Measurements from ENCODE around the gene MADCAM1. TPM values are rescaled to one million over a fixed set of nuclear protein-coding genes. Genes with fewer than 3 reads are reported as not detected.

MADCAM1 gene
- total and polyA plus RNA-seq, 7 donors = 0.16 to 6.3 (median 0.51) TPM; not detected in 1

DNA sequence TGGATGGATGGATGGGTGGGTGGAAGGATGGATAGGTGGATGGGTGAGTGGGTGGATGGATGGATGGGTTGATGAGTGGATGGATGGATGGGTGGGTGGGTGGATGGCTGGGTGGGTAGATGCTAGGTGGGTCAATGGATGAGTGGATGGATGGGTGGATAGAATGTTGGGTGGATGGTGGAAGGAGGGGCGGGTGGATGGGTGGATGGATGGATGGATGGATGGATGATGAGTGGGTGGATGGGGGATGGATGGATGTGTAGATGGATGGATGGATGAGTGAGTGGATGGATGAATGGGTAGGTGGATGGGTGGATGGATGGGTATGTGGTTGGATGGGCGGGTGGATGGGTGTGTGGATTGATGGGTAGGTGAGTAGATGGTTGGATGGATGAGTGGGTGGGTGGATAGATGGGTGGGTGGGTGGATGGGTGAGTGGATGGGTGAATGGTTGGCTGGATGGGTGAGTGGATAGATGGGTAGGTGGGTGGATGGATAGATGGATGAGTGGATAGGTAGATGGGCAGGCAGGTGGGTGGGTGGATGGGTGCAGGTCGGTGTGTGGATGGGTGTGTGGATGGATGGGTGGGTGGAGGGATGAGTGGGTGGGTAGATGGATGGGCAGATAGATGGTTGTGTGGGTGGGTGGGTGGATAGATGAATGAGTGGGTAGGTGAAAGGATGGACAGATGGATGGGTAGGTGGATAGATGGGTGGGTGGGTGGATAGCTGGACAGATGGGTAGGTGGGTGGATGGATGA is 31.1 kb upstream of the MADCAM1 start:
- no peak for TF ChIP-seq POLR2AphosphoS5 (IDR thresholded peaks at IDR 0.05)
- no peak overlapping the region for H3K4me3 ChIP-seq
- H3K36me3 ChIP-seq = no peaks in the 10 kb centered on the region
- no peak overlapping the region for H3K27ac ChIP-seq
- no peaks in the 10 kb centered on the region for H3K9me3 ChIP-seq
- intact Hi-C loops (cut with DNase I) = no loop called here
- no peak for DNase-seq
- peaks cover 0 to 14% (median 12%) of the 10 kb centered on the region in 4 donors for H3K4me1 ChIP-seq
- no peaks in the 10 kb centered on the region for H3K27me3 ChIP-seq
- 92 to 95% methylated on average over 3 of the region's 3 CpGs for WGBS, 2 donors

DNA sequence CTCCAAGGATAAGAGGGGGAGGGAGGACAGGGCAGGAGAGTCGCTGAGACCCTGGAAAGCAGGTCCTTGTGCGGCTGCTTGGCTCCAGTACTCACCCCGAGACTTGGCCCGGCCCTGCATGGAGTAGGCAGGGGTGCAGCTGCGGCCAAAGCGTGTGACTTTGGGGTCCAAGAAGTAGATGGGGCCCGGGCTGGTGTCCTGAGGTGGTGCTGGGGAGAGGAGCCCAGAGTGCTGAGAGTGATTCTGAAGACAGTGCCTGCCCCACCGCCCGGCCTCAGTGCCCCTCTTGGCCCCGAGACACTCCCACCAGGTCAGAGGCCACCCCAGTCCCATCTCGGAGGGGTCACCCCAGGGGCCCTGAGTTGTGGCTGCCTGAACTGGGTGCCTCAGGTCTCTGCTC is 28.7 kb upstream of the MADCAM1 start:
- Histone ChIP-seq H3K4me3 (no peak overlapping the region), H3K9me3 (no peaks in the 10 kb centered on the region), H3K27me3 (no peaks in the 10 kb centered on the region), H3K27ac (no peak overlapping the region), H3K4me1 (no peaks in the 10 kb centered on the region), H3K36me3 (no peaks in the 10 kb centered on the region)
- DNase-seq = no peak
- TF ChIP-seq POLR2AphosphoS5 (IDR thresholded peaks at IDR 0.05) (no peak), EP300 (IDR thresholded peaks at IDR 0.05) (no peak), POLR2A (IDR thresholded peaks at IDR 0.05) (no peak)
- TF ChIP-seq, protein P1, sequence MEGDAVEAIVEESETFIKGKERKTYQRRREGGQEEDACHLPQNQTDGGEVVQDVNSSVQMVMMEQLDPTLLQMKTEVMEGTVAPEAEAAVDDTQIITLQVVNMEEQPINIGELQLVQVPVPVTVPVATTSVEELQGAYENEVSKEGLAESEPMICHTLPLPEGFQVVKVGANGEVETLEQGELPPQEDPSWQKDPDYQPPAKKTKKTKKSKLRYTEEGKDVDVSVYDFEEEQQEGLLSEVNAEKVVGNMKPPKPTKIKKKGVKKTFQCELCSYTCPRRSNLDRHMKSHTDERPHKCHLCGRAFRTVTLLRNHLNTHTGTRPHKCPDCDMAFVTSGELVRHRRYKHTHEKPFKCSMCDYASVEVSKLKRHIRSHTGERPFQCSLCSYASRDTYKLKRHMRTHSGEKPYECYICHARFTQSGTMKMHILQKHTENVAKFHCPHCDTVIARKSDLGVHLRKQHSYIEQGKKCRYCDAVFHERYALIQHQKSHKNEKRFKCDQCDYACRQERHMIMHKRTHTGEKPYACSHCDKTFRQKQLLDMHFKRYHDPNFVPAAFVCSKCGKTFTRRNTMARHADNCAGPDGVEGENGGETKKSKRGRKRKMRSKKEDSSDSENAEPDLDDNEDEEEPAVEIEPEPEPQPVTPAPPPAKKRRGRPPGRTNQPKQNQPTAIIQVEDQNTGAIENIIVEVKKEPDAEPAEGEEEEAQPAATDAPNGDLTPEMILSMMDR (IDR thresholded peaks at IDR 0.05) = no peak
- intact Hi-C loops (cut with DNase I) = no loop called here
- WGBS, 2 donors = 73 to 81% methylated on average over 11 of the region's 11 CpGs

DNA sequence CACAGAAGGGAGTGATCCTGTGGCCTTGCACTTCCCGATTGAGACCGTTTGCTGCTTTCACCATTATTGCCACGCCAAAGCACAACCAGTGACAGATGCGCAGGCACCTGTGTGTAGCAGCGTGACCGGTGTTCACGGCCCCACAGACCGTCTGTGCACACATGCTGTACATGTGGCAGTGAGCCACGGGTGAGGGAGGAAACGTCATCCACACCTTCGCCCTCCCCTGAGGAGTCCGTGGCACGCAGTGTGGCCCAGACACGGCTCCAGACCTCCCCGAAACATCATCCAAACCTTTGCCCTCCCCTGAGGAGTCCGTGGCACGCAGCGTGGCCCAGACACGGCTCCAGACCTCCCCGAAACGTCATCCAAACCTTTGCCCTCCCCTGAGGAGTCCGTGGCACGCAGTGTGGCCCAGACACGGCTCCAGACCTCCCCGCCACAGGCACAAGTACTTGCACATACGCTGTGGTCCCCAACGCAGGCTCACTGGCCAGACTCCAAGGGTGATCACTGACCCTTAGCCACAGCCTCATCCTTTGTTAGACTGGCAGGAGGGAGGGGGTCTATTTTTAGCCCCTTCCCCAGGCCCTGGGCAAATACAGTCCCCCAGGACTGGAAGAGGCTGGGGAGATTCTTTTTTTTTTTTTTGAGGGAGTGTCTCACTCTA is 27.6 kb upstream of the MADCAM1 start:
- 55 to 82% methylated on average over 27 of the region's 27 CpGs for WGBS, 2 donors
- Histone ChIP-seq H3K27me3 (no peaks in the 10 kb centered on the region), H3K4me3 (no peak overlapping the region), H3K36me3 (no peaks in the 10 kb centered on the region), H3K4me1 (no peaks in the 10 kb centered on the region), H3K27ac (no peak overlapping the region), H3K9me3 (no peaks in the 10 kb centered on the region)
- intact Hi-C loops (cut with DNase I) = no loop called here
- DNase-seq = no peak
- TF ChIP-seq, protein P1 (IDR thresholded peaks at IDR 0.05) = no peak
- TF ChIP-seq EP300 (IDR thresholded peaks at IDR 0.05) (no peak), POLR2A (IDR thresholded peaks at IDR 0.05) (no peak), POLR2AphosphoS5 (IDR thresholded peaks at IDR 0.05) (no peak)

DNA sequence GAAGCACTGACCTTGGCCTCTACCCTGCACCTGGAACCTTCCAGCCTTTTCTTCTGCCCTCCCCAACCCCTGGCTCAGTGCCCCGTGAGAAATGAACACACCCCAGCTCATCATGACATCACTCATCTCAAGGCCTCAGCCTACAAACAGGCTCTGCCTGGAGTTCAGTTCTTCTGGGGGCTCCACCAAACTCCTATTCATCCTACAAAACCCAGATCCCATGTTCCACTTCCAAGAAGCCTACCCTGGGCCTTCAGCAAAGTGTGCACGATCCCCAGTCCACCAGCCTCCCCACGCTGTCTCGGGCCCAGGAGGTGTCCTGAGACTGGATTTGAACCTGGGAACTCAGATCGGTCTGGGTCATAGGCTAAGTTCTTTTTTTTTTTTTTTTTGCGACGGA is 26.5 kb upstream of the MADCAM1 start:
- TF ChIP-seq POLR2AphosphoS5 (IDR thresholded peaks at IDR 0.05) (no peak), EP300 (IDR thresholded peaks at IDR 0.05) (no peak), POLR2A (IDR thresholded peaks at IDR 0.05) (no peak)
- TF ChIP-seq, protein P1 (IDR thresholded peaks at IDR 0.05) = no peak
- no peaks in the 10 kb centered on the region for H3K36me3 ChIP-seq
- no peaks in the 10 kb centered on the region for H3K27me3 ChIP-seq
- DNase-seq = no peak
- no peak overlapping the region for H3K27ac ChIP-seq
- no peaks in the 10 kb centered on the region for H3K4me1 ChIP-seq
- H3K9me3 ChIP-seq = no peaks in the 10 kb centered on the region
- intact Hi-C loops (cut with DNase I) = no loop called here
- H3K4me3 ChIP-seq = no peak overlapping the region
- WGBS, 2 donors = 77 to 81% methylated on average over 7 of the region's 7 CpGs

DNA sequence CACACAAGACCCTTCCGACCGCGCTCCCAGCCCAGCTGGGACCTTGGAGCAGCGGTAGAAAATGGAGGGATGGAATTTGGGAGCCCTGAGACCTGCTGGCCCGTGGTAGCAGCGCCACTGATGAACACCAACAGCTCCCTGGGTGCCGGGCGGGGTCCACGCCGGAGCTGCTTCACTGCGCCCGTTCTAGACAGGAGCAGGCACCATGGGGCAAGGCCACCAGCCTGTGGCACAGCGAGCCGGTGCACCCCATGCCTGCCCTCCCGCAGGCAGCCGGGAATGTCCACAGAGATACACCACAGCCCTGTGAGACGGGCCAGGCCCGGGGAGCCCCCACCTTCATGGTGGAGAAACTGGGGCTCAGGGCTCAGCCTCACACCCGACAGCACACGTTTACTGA is 25.6 kb upstream of the MADCAM1 start:
- intact Hi-C loops (cut with DNase I) = no loop called here
- no peaks in the 10 kb centered on the region for H3K36me3 ChIP-seq
- no peaks in the 10 kb centered on the region for H3K4me1 ChIP-seq
- no peak overlapping the region for H3K27ac ChIP-seq
- DNase-seq = no peak
- H3K27me3 ChIP-seq = no peaks in the 10 kb centered on the region
- H3K4me3 ChIP-seq = no peak overlapping the region
- 69 to 74% methylated on average over 20 of the region's 20 CpGs for WGBS, 2 donors
- TF ChIP-seq POLR2A (IDR thresholded peaks at IDR 0.05) = no peak
- TF ChIP-seq, protein P1 (IDR thresholded peaks at IDR 0.05) = no peak
- TF ChIP-seq EP300 (IDR thresholded peaks at IDR 0.05) = no peak
- no peak for TF ChIP-seq POLR2AphosphoS5 (IDR thresholded peaks at IDR 0.05)
- H3K9me3 ChIP-seq = no peaks in the 10 kb centered on the region
